Jurkat, Clone E6-1 (cell line): ENCODE results near the gene SYNDIG1.

Experiments used
- DNase-seq: peaks from one replicate; pipeline ENCODE4 v3.0.0-alpha.2; 2011; ENCODE audit warnings: low read depth, low spot score
- H3K4me3 ChIP-seq: 2 replicates; pipeline ENCODE4 v1.5.1; 2011; ENCODE audit warnings: mild to moderate bottlenecking, low read length, control low read depth, moderate library complexity

The SYNDIG1 gene

DNA sequence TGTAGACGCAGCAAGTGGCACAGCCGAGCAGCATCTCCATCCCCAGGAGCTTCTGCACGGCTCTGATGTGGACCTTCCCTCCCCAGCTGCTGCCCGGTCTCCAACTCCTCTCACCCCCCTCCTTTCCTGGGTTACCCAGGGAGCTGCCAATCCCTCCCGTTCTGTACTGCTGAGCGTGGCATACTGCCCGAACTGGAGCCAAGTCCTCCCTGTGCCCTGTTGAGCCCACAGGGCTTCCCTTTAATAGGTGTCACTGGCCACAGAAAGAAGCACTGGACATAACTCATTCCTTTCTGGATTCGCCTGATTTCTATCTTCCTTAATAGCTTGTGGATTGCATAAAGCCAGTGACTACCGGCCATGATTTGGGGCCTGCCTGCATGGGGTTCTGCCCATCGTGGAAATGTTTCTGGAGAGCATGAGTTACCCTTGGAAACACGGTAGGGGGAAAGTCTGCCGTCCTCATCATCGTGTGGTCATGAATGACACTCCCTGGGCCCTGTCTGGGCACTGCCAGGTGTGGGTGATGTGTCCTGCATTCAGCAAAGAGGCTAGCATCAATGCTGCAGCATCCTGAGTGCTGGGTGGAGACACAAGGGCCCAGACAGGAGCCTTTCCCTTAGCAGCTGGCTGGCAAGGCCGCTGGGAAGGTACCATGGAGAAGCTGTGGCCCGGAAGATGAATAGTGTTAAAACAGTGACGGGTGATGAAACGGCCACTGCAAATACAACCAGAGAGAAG, 189.7 kb downstream of the SYNDIG1 start:
- DNase-seq, result no peak
- no peak overlapping the region for H3K4me3 ChIP-seq

DNA sequence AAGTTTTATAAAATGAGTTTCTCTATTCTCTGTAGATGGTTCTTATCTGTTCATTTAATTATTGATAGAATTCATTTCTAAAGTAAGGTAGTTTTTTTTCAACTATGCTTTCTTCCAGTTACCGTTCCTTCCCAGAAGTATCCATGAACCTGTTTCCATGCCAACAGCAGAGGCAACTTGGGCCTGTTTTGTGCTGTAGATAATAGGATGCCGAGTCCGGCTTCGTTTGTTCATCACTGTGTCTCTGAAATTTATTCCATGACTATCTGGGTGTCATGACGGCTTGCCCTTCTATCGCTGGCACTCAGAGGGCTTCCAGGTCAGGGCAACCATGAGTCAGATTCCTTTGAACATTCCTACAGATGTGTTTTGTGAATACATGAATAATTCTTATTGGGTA, 190.4 kb downstream of the SYNDIG1 start:
- DNase-seq, result no peak
- no peak overlapping the region for H3K4me3 ChIP-seq

DNA sequence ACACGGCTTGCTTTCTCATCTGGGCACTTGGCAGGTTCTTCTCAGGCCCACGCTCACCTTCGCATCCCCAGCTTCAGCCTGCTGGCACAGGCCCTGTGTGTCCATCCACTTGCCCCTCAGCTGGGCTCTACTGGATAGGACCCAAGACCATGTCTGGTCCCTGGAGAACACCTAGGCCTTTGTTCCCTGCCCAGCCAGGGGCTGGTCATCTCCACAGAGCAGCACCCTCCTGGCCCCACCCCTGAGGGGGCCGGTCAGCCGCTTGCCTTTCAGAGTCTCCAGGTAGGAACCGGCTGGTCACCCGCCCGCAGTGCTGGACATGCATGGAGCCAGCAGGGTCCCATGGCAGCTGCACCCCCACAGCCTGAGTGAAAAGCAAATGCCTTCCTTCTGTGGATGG, 191.2 kb downstream of the SYNDIG1 start:
- H3K4me3 ChIP-seq, result no peak overlapping the region
- DNase-seq, result no peak

DNA sequence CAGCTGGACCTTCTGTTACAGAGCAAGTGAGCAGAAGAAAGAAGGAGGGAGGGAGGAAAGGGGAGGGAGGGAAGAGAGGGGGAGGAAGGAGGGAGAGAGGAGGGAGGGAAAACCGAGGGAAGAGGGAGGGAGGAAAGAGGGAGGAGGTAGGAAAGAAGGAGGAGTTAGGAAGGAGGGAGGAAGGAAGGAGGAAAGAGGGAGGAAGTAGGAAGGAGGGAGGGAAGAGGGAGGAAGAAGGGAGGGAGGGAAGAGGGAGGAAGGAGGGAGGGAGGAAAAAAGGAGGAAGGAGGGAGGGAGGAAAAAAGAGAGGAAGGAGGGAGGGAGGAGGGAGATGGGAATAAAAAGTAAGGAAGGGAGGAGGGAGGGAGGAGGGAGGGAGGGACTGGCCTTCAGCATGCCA, 191.8 kb downstream of the SYNDIG1 start:
- no peak overlapping the region for H3K4me3 ChIP-seq
- DNase-seq, result no peak

DNA sequence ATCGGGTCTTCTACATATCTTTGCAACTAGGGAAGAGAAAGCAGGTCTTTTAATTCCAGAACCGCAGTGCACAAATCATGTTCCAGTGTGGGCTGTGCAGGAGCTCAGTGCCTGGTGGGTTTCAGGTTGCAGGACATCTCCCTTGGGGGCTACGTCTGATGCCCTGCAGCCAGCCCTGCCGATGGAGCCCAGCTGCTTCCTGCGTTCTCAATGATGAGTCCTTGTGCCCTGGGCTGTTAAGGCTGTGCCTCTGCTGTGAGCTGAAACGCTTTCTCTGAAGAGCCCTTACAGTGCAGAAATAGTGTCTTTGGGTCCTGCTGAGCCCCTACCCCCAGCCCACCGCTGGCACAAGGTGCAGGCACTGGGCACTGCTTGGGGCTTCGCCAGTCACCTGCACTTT, 192.9 kb downstream of the SYNDIG1 start:
- no peak for DNase-seq
- no peak overlapping the region for H3K4me3 ChIP-seq

DNA sequence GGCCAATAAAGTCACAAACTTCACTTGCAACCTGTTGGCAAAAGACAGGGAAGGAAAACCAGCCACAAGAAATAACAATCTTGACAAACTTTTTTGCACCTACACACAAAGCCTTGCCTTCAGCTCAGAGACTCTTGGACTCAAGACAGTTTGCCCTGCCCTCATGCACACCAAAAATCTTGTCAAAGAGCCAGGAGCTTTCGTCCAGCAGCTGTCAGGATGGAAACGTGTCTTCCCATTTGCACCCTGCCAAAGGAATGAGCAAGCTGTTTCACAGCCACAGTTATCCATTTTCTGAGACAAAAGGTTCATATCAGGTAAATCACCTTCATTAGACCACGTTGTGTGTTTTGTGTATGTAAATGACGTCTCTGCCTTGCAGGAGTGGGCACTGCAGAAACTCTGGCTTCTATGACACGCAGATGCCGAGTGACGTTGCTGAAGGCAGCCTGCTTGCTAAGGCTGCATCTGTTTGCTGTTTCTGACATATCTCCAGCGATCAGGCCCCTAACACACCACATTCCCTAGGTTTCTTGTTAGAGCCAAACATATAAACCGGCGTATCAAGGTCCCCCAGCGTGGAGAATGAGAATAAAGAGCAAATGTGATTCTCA, 193.4 kb downstream of the SYNDIG1 start:
- no peak for DNase-seq
- no peak overlapping the region for H3K4me3 ChIP-seq

DNA sequence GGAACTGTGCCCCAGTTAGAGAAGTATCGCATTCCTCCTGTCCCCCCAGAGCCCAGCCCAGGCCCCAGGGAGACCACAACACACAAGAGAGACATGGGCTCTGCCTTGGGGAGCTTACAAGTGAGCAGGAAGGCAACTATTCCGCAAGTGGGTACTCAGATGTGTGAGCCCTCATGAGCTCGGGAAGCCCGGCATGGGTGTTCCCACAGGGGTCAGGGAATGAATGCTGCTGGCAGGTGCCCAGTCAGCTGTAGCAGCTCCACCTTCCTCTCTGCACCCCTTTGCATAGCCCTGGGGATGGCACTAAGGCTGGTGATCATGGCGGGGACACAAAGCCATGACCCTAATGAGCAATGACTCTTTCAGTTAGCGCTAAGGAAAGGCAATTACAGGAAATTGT, 194.1 kb downstream of the SYNDIG1 start:
- no peak overlapping the region for H3K4me3 ChIP-seq
- no peak for DNase-seq

DNA sequence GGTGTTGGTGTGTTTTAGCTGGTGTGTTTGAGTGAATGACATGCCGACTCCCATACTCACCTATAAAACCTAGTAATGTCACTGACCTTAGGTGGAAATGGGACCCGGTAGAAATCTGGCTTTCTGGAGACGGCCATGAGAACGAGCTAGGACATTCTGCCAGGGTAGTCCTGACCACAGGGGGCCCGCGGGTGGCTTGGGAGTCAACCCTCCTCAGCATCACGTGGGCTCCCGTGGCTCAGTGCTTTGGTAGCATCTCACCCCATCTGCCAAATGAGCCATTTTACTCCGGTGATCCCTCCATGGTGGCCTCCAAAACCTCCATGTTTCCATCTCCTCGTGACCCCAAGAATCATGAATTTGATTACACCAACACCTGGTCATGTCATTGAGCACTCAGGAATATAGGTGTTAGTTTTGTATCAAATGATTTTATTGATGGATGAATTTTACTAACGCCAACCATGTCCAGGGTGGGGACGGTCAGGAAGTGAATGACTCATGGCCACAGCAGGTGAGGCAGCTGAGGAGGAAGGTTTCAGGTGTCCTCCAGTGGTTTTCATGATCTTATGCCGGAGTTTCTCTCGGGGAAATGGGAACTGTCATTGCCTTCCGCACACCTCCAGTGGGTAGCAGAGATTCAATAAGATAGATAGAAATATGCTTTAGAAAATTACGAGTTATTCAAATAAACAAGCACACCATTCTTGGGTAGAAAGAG, 195.0 kb downstream of the SYNDIG1 start:
- H3K4me3 ChIP-seq, result no peak overlapping the region
- no peak for DNase-seq

DNA sequence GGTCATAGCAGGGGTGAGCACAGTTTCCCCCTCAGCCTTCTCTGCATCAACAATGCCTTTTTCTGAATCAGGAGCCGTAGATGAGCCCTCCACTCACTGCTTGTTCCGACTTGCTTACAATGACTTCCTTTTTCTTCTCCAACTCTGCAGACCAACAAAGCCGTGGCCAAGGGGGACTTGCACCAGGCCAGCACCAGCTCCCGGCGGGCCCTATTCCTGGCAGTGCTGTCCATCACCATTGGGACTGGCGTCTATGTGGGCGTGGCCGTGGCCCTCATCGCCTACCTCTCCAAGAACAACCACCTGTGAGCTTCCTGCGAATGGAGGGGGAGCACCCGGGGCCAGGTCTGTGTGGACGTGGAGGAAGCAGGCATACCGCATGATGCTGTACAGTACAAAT, 195.8 kb downstream of the SYNDIG1 start:
- no peak overlapping the region for H3K4me3 ChIP-seq
- no peak for DNase-seq

DNA sequence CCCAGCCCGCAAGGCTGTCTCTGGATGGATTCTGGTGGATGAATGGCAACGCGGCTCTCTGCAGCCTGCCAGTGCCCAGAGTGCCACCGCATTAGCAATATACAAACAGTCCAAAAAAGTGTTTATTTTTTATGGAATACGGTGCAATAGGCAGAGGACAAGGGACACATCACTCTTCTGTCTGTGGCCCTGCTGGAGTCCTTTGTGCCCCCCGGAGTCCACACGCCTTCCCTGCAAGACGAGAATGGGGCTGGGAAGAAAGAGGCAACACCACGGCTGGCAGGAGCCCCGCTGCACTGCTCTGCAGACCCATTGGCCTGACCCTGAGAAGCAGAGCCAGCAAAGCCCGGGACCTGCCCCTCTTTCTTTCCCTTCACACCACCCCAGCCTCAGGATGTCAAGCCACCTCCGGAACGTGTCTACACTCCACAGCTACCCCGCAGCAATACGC, 196.3 kb downstream of the SYNDIG1 start:
- no peak overlapping the region for H3K4me3 ChIP-seq
- DNase-seq, result no peak

DNA sequence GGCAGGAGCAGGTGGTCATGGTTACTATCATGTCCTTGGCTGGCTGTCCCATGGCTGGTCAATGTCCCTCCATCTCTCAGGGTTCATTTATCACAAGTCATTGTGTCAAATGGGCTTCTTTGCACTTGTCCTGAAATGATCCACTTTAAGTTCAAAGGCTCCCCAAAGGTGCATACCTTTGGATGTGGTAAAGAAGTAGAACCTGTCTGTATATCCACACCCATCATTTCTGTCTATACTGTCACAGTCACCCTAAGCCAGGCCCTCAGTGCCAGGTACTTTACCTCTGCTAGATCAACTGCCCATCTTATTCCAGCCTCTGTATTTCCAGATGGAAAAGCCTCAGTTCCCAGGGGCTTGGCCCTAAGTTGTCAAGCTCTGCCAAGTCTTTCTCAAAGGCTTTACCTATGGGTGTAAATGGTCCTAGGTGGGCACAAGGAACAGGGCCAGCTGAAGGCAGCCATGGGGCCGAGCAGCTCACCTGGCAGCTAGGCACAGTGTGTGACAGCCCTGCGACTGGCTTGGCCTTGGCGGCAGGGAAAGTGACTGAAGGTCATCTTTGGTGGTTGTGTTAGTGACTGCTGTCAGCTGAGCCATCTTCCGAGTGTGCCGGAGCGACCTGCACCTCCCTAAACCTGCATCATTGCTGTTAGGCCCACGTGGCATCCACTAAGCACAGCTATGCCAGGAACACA, 198.4 kb downstream of the SYNDIG1 start:
- no peak for DNase-seq
- H3K4me3 ChIP-seq, result no peak overlapping the region

DNA sequence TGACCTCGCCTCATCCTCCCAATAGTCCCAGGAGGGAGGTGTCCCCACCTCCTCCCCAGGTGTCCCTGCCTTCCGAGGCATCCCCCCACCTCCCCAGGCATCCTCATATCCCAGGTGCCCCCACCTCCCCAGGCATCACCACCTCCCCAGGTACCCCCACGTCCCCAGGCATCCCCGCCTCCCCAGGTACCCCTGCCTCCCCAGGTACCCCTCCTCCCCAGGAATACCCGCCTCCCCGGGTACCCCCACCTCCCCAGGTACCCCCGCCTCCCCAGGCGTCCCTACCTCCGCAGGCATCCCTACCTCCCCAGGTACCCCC, 198.9 kb downstream of the SYNDIG1 start:
- no peak overlapping the region for H3K4me3 ChIP-seq
- no peak for DNase-seq

DNA sequence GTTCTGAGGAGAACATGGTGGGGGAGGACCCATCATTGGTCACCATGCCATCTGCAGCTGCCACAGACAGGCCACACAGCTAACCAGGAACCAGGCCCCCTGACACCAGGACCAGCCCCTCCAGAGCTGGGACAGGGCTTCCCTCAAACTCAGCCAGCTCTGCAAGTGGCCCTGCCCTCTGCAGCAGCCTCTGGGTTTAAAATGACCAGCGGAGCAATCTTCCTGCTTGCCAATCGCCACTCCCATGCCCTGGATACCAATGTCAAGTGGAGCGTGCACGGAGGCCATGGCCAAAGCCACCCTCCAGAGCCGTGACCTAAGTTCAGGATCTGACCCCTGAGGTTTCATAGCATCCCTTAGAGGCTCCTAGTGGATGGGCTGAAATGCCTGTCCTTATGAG, 199.4 kb downstream of the SYNDIG1 start:
- no peak overlapping the region for H3K4me3 ChIP-seq
- DNase-seq, result no peak

DNA sequence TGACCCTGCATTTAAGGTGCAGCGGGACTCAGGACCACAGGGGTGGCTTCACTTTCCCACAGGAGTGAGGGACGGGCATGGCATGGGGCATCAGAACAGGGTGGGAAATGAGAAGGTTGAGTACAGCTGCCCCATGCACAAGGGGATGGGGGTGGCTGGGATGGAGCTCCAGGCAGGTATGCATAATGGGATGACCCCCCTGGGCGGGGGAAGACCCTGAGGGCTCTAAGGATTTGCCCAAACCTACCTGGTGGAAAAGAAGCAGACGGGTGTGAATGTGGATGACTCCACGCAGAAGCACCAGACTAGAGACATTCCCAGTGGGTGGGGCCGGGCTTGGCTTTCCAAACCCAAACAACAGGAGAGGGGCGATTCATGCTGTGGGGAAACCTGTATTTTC, 200.3 kb downstream of the SYNDIG1 start:
- no peak overlapping the region for H3K4me3 ChIP-seq
- DNase-seq, result no peak

DNA sequence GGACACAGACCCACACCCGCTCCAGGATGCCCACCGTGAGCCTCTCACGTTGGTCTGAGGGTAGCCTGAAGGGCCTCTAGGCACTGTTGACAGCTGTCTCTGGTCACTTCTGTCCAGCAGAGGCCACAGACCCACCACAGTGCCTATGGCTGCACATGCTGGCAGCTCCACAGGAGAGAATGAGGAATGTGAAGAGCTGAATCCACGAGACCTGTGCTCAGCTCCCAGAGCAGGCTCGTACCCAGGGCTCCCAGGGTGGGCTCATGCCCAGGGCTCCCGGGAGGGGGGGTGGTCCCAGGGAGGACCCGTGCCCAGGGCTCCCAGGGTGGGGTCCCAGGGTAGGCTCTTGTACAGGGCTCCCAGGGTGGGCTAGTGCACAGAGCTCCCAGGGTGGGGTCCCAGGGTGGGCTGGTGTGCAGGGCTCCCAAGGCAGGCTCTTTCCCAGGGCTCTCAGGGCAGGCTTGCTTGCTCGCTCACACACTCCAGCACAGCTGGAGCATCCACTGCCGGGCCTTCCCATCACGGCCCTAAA, 201.0 kb downstream of the SYNDIG1 start:
- DNase-seq, result no peak
- no peak overlapping the region for H3K4me3 ChIP-seq

DNA sequence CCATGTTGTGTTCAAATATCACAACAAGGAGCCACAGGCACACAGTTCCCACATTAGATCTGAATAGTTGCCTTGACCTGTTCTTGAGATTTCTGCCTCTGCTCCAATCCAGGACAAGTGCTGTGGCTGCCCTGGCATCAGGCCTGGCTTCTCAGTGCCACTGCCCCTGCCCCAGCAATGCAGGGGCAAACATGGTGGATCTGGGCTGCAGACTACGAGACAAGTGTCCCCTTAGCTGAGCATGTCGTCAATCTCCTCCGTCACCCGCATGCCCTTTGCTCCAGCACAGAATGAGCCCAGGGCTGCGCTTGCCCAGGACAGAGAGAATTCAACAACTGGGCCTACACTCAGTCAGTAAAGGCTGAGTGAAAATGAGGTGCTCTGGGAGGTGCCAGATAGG, 201.6 kb downstream of the SYNDIG1 start:
- no peak for DNase-seq
- H3K4me3 ChIP-seq, result no peak overlapping the region

DNA sequence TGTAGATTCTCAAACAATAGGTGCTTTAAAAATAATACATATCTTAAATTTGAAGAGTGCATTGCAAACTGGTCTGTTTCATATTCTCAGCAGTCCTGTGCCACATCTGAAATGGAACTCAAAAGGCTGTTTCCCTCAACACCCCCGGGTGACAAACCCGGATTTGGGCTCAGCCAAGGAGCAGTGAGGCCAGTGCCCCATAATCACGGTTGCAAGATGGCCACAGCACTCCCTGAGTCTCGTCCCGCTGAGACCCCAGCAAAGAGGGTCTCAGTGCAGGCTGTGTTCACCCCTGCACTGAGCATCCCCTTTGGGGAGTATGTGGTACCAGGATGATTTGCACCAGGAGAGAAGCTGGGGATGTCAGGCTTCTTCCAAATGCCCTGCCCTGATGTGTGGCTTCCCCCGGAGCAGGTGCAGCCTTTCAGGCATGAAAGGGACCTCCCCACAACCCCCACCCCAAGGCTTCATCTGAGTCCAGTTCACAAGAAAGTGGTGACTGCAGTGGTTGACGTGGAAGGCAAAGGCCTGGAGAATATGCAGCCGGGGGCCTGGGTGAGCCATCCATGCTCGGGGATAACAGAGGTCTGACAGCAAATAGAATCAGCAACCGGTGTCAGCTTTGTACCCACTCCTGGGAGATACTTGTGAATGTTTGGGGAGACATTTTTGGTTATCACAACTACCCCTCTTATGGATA, 202.9 kb downstream of the SYNDIG1 start:
- DNase-seq, result no peak
- H3K4me3 ChIP-seq, result no peak overlapping the region

DNA sequence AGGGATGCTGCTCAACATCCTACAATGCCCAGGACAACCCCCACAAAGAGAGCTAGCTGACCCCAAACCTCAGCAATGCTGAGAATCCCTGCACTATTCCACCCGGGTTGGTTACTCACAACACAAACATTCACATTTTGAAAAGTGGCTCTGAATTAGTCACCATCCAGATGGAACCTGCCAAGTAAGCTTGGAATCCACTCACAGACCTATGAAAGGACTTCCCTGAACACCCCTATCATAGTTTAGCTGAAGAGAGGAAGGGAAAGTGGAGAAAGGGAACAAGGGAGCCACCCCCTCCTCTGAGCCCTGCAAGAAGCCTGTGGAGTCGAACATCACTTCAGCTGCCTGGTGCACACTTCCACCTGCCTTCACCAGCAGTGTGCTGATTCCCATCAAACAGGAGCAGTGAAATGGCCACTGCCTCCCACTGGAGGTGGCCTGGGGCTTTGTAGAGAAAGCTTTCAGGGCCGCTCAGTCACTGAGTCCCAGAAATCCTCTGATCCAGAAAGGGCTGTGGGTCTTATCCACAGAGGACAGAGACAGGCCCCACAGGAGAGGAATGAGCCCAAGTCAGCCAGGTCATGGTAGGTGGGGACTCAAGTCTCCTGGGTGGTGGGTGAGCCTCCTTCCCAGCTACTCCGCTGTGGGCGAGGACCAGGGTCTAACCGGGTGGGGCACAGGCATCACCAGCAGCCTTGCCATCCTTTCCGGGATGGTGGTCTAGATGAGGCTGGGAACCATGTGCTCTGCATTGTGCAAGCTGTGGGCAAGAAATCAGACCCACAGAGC, 203.7 kb downstream of the SYNDIG1 start:
- DNase-seq, result no peak

More for the DNA sequence above, 203.7 kb downstream of the SYNDIG1 start:
- no peak overlapping the region for H3K4me3 ChIP-seq
